ENCODE results near the gene USP40.

The USP40 gene

GRCh38 chr2:233492078-233492477 is 74.5 kb downstream of the USP40 start:
- no peak for TF ChIP-seq CTCF (IDR thresholded peaks at IDR 0.05; ENCODE audit: insufficient read depth, low read length, poor library complexity, severe bottlenecking)
- DNase-seq (ENCODE audit: extremely low read depth, insufficient read length) = no peak
- H3K4me3 ChIP-seq (replicated peaks; ENCODE audit: low read depth, low read length) = no peak overlapping the region
- no peaks in the 10 kb centered on the region for H3K27me3 ChIP-seq (replicated peaks; ENCODE audit: control insufficient read depth, insufficient read depth, low read length)
- peaks cover 6% of the 10 kb centered on the region for H3K36me3 ChIP-seq (ENCODE audit: control insufficient read depth, insufficient read depth, low read length)

GRCh38 chr2:233491326-233491725 is 75.3 kb downstream of the USP40 start:
- Histone ChIP-seq H3K4me3 (replicated peaks; ENCODE audit: low read depth, low read length) (no peak overlapping the region), H3K36me3 (ENCODE audit: control insufficient read depth, insufficient read depth, low read length) (peaks cover 10% of the 10 kb centered on the region), H3K27me3 (replicated peaks; ENCODE audit: control insufficient read depth, insufficient read depth, low read length) (no peaks in the 10 kb centered on the region)
- no peak for TF ChIP-seq CTCF (IDR thresholded peaks at IDR 0.05; ENCODE audit: insufficient read depth, low read length, poor library complexity, severe bottlenecking)
- DNase-seq (ENCODE audit: extremely low read depth, insufficient read length) = no peak

GRCh38 chr2:233490831-233491230 is 75.8 kb downstream of the USP40 start:
- no peak for TF ChIP-seq CTCF (IDR thresholded peaks at IDR 0.05; ENCODE audit: insufficient read depth, low read length, poor library complexity, severe bottlenecking)
- no peaks in the 10 kb centered on the region for H3K27me3 ChIP-seq (replicated peaks; ENCODE audit: control insufficient read depth, insufficient read depth, low read length)
- no peak for DNase-seq (ENCODE audit: extremely low read depth, insufficient read length)
- H3K36me3 ChIP-seq (ENCODE audit: control insufficient read depth, insufficient read depth, low read length) = peaks cover 10% of the 10 kb centered on the region
- no peak overlapping the region for H3K4me3 ChIP-seq (replicated peaks; ENCODE audit: low read depth, low read length)

- no peak for TF ChIP-seq CTCF (IDR thresholded peaks at IDR 0.05; ENCODE audit: insufficient read depth, low read length, poor library complexity, severe bottlenecking)
- no peak for DNase-seq (ENCODE audit: extremely low read depth, insufficient read length)
Observed at GRCh38 chr2:233489666-233490065, 76.9 kb downstream of the USP40 start.

GRCh38 chr2:233489143-233489542 is 77.4 kb downstream of the USP40 start:
- TF ChIP-seq CTCF (IDR thresholded peaks at IDR 0.05; ENCODE audit: insufficient read depth, low read length, poor library complexity, severe bottlenecking) = no peak
- peaks cover 10% of the 10 kb centered on the region for H3K36me3 ChIP-seq (ENCODE audit: control insufficient read depth, insufficient read depth, low read length)

More at GRCh38 chr2:233489666-233490065, 76.9 kb downstream of the USP40 start:
- Histone ChIP-seq H3K36me3 (ENCODE audit: control insufficient read depth, insufficient read depth, low read length) (peaks cover 10% of the 10 kb centered on the region), H3K4me3 (replicated peaks; ENCODE audit: low read depth, low read length) (no peak overlapping the region), H3K27me3 (replicated peaks; ENCODE audit: control insufficient read depth, insufficient read depth, low read length) (no peaks in the 10 kb centered on the region)

GRCh38 chr2:233487748-233488345 is 78.7 kb downstream of the USP40 start:
- Histone ChIP-seq H3K36me3 (ENCODE audit: control insufficient read depth, insufficient read depth, low read length) (peaks cover 10% of the 10 kb centered on the region), H3K27me3 (replicated peaks; ENCODE audit: control insufficient read depth, insufficient read depth, low read length) (no peaks in the 10 kb centered on the region), H3K4me3 (replicated peaks; ENCODE audit: low read depth, low read length) (no peak overlapping the region)
- no peak for TF ChIP-seq CTCF (IDR thresholded peaks at IDR 0.05; ENCODE audit: insufficient read depth, low read length, poor library complexity, severe bottlenecking)
- DNase-seq (ENCODE audit: extremely low read depth, insufficient read length) = no peak

More at GRCh38 chr2:233489143-233489542, 77.4 kb downstream of the USP40 start:
- no peak overlapping the region for H3K4me3 ChIP-seq (replicated peaks; ENCODE audit: low read depth, low read length)
- no peaks in the 10 kb centered on the region for H3K27me3 ChIP-seq (replicated peaks; ENCODE audit: control insufficient read depth, insufficient read depth, low read length)
- no peak for DNase-seq (ENCODE audit: extremely low read depth, insufficient read length)
